NCI-H460 (cell line): Measurements from ENCODE around the gene SAMMSON. TPM values are rescaled to one million over a fixed set of nuclear protein-coding genes. Genes with fewer than 3 reads are reported as not detected.
A peak's percentile ranks its signal among the peaks of the same experiment; 100 is the strongest.

ENCODE experiments used
- DNase-seq: peaks from one replicate; pipeline ENCODE4 v3.0.0-alpha.2; 2016; ENCODE audit warnings: low read depth; ENCODE audit errors: extremely low read depth
- total RNA-seq: library from RNA; depleted of rRNA; stranded (reverse); fragments of >200 nt; shearing (Covaris generic); gene quantifications from 2 replicates; pipeline ENCODE4 v1.2.3, GENCODE V29; 2014

SAMMSON gene
- total RNA-seq, 1 experiment from 2014 or later, result 0.22 TPM

DNA sequence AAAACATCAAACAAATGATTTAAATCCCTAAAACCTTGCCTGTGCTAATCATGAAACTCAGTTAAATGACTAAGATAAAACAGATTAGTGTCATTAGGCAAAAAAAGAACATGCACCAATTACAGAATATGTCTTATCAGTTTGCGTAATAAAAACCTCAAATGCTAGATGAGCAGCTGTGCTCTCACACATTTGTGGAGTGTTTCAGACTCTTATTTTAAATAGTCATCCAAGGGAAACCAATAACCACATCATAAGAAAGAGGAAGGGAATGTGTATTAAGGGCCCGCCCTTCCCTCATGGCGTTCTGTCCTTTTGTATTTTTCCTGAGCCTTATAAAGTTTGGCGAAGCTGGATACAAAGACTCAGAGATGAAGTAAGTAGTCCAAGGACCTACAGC lies 6.6 kb downstream of the SAMMSON start:
- no peak for DNase-seq

DNA sequence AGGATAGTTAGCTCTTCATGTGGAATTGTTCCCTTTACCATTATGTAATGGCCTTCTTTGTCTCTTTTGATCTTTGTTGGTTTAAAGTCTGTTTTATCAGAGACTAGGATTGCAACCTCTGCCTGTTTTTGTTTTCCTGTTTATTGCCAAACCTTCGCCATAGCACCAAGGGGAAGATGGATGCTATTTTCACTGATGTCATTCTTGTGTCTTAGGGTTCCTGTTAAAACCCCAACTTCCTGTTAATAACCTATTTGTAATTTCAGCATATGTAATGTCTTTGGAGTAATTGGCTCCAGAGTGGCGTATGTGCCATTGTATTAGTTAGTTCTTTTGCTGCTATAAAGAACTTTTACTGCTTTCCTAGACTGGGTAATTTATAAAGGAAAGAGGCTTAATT lies 10.8 kb downstream of the SAMMSON start:
- DNase-seq, result no peak

DNA sequence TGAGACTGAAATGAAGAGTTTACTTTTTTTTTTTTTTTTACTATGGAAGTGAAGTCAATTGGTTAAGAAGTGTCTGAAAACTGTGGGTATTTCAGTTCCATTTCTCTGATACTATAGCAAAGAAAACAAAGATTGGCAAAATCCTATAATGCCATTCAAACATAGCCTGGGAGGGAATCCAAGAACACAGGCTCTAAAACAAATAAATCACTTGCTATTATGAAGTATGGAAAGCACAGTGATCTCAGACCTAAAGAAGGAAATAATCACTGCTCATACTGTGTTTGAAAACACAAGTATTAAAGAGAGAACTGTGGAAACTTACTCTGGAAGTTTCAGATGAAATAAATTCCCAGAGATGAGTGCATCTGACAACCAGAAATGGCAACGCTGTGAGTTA lies 12.0 kb downstream of the SAMMSON start:
- DNase-seq, result no peak

DNA sequence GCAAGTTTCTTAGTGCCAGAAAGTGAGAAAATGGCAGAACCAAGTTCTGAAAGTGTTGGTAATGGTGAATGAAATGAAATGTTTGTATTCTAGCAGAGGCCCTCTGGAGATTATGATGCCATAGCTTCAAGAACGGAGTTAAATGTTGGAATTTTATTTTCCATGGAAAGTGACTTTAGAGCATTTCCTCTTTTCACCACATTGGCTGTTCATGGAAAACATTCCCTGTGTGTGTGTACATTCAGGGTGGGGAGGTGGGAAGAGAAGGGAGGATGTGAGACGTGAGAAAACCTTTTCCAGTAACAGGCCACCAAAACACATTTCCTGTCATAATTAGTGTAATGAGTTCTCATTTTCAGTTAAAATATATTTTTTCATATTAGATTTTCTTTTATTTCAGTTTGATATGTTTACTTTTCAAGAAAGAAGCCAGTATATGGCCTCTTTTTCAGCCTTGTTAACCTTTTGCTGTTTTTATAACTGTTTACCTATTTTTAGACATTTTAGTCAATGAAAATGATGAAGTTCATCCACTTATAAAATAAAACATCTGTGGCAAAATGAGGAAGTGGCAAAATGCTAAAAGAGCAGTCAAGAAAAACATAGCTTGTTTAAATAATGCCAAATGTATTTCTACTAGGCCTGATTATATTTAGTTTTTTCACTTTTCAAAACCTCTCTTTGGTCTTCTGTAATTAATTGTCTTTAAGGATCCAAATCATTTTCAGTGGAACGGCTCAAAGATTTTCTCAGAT lies 21.6 kb downstream of the SAMMSON start:
- DNase-seq, result no peak

DNA sequence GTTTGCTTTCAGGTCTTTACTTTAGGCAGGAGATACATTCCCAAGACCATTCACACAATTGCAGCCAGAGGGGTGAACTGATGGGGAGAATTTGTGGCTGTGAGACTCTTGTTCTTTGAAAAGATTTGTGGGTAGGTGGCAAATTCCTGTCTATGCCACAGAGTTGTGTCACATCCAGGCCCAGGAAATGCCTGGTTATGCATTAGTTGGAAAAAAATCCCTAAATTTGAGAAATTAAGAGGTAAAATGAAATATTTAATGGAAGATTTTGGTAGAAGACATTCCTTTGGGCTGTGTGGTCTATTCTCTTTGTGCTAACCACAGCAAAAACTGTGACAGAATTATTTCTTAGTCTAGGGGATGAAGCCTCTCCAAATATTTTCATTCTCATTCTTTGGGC lies 28.8 kb downstream of the SAMMSON start:
- no peak for DNase-seq

DNA sequence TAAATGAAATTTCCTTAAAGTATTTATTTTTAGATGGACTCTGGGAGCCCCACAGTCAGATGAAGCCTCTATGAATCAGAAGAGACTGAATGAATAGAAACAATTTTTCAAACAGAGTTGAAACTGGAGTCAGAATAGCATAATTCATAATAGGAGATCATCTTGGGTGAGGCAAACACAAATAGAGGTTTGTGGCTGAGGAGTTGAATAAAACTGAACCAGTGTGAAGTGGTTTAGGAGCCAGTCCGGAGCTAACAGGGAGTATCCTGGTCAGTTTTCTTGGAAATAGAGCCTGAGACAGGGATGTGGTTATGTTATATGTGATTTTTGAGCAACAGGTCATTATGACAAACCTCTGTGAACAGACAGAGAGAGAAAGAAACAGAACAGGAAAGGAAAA lies 39.2 kb downstream of the SAMMSON start:
- no peak for DNase-seq

DNA sequence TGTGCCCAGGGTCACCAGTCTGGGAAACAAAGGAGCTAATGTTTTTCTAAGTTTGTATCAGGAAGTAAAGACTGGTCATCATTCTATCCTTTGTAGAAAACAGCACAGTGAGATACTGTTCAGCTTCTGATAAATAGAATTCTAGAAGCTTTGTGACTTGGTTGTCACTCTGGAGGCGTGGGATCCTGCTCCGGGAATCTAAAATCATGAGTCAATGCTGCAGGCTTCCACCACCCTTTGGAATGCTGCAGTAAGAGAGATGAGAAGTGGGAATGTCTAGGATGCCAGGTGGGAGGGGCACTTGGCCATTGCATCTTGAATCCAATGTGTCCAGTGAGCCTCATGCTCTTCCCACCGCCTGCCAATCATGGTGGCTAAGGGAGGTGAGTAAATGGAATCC lies 40.9 kb downstream of the SAMMSON start:
- DNase-seq, result no peak

DNA sequence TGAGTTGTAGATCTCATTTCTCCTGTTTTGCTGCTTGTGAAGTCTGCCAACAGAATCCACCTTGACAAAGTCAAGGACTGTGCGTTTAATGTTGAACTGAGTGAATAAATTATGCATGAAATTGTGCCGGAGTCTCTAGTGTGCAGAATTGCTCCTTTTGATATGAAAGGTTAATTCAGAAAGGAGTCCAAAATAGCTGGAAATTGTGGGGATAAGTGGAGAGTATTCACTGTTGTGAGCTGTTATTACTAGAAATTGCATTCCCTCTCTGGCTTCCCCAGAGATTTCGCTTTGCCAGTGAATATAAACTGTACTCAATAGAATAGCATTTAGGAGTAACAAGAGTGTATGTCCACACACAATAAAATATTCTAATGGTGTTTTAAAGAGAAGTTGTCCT lies 43.1 kb downstream of the SAMMSON start:
- no peak for DNase-seq

DNA sequence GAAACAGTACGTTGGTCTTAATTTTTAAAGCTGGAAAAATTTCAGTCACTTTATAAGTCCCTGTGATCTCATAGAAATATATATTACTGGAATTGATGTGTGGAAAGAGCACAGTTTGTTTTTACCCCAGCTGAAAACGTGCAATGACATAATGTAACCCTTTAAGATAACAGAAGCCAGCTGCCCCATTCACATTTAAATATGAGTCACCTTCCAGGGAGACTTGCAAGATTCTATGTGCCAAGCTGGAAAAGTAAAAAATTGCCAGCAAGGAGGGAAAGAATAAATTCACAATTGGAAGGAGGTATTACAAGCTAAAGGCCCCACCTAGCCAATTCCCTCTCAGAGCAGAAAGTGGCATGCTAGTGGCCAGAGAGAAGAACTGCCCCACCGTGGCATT lies 50.2 kb downstream of the SAMMSON start:
- DNase-seq, result no peak

DNA sequence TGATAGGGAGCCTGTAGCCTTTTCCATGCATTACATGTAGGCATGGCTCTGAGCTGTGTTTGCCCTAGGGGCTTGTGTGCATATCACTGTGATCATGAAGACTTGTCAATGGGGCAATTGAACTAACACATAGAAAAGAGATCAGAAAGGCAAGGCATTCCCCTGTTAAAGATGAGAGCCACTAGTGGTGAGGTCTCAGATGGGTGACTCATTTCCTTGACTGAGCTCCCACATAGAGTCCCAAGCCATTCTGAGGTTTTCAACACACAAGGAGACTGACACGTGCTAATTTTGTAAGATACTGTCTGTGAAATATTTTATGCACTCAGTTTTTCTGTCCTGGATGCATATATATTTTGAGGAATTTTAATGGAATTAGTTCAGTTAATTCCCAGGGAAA lies 53.8 kb downstream of the SAMMSON start:
- DNase-seq, result no peak

DNA sequence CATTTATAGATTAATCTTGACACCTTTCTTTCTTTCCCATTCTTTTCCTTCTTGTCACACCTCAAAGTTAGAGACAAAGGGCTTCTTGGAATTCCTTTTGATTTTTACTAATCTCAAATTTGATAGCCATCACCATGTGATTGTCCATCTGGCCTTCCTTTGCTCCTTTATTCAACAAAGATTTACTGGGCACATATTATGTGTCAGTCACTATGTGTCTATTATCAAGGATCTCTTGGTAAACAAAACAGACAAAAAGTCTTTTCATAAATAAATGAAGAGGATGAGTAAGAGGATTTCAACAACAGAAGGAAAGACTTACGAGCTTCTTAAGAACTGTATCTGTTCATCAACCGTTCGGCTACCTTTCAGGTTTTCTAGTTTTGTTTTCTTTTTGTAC lies 56.5 kb downstream of the SAMMSON start:
- DNase-seq, result no peak

DNA sequence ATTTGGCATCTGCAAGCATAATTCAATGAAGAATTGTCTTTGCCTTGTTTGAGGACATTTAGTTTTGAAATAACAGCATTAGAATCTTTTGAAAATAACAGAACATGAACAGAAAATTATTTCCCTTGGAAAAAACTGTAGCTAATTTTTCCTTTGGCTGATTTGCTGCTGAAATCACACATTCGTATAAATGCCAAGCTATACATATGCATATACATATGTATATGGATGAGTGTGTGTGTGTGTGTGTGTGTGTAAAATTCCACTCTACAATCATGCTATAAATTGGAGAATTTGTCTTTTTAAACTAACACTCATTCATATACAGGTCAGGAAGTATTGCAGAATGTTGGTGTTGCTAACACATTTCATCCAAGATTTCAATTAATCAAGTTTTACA lies 57.9 kb downstream of the SAMMSON start:
- no peak for DNase-seq

DNA sequence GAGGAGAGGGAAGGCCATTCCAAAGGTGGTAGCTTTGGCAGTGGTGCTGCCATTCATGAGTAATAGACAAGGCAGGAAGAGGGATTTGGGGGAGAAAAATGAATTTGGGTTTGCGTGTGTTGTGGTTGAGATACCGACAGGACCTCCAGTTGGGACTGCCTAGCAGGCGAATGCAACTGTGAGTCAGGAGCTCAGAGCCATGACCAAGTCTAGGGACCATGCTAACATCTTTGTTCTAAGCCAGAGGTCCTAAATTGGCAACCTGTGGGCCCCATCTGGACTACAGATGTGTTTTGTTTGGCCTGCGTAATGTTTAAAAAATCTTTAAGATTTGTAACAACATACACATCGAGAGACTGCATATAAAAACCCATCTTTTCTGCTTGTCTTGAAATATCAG lies 61.6 kb downstream of the SAMMSON start:
- no peak for DNase-seq

DNA sequence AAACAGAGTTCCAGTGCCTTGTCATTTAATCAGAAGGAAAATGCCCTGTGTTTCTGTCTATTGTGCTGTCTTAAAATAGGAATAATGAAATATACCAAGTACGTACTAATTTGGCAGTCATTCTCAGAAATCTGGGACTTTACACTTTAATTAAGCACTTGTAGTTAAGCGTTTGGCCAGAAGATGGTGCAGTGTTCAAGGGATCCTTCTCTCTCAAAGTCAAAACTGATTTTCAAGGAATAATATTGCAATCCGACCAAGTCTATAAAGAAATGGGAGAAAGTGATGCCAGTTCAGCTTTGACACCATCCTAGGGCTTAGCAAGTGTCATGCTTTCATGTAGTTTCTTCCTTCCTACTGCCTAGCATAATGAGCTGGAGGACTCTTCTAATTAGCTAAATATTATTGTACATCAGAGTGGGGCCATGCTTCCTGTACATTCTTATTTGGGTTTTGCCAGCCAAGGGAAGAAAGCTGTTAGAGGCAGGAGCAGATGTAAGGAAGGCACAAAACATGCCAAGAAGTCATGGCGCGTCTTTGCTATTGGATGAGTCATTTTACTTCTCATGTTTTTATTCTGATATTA lies 64.8 kb downstream of the SAMMSON start:
- peak; percentile 9 for DNase-seq

DNA sequence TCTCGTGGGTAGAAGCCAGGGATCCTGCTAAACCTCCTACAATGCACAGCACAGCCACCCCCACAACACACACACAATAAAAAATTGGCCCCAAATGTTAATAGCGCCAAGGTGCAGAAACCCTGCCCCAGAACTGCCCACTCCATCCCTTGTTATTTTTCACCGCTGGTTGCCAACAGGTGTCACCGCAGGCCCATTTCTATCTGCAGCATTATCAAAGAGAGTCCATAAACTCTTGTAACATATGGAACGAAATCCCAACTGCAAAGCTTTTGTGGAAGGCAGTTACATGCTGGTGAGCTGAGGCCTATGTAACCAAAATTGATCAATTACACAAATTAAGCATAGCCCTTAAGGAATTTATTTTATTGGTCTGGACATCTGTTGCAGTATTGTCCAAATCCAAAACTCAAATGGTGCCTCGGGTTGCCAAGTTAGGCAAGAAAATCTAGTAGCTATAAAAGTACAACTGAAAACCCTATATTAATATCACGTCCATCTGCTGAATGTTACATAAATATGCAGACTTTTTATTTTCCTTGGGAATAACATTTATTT lies 66.2 kb downstream of the SAMMSON start:
- no peak for DNase-seq

DNA sequence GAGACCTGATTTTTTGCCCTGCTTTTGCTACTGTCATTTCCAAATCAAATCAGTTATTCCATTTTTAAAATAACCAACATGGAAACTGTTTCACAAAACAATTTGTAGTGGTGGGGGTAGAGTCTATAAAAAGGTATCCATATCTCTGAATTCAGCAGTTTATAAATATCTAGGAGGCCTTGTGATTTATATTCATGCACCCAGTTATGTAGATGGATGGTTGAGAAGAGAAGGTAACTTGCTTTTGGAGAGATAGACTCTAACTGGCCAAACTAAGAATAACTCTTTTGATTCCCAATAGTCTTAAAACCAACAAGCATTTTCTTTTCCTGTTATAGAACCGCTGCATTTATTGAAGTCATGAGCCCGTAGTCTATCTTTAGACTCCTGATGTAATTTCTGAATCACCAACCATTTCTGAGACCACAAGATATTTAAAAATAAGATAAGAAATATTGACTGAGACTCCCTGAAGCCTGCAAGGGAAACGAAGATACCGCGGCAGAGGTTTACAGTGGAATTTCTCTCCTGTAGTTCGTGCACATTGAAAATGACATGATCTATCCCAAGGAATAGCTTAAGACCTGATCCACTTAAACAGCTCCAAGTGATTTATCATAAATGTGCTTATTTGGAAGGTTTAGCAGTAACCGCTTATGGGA lies 68.5 kb downstream of the SAMMSON start:
- DNase-seq, result no peak

DNA sequence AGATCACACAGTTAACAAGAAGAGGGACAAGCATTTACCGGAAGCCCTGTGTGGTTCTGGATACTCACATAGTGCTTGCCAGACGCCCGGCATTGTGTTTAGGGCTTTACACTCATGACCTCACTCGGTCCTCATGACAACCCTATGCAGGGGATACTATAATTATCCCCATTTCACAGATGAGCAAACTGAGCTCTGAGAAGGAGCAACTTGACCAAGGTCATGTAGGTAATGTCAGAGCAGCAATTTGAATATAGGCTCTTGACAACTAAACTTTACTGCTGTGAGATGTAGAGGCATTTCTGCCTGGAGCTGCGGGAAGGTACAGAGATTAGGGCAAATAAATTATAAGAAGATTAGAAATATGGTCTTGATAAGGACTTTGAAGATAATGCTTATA lies 70.0 kb downstream of the SAMMSON start:
- no peak for DNase-seq

DNA sequence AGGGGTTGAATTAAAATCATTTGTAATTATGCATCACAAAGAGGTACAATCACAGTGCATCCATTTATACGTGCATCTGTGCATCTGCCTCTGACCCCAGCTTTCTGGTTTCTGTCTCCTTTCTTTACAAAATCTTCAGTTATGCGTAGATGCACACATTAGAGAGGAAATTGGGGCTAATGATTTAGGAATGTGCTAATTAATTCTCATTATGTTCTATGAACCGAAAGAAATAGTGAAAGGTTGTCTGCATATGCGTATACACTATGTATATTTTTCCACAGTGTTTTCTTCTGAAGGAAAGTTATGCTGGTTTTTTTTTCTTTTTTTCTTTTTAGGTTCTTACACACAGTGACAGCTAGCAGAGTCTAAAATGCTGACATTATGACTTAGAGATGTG lies 71.6 kb downstream of the SAMMSON start:
- DNase-seq, result no peak

DNA sequence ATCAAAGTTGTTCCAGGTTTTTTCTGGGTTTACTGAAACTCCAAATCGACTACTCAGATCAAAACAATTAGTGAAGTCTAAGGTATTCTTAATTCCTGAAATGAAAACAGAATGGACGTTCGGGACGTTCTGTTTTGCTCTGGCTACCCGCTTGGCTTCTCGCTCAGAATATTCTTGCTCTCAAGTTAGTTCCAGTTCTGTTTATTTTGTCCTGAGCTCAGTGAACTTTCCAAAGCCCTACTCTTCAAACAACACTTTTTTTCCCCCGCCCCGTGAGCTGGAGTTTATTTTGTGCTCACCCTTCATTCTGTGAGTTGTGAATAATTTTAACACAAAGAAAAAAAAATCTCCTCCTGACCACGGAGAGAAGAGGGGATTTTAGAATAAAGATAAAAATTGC lies 72.6 kb downstream of the SAMMSON start:
- DNase-seq, result no peak

DNA sequence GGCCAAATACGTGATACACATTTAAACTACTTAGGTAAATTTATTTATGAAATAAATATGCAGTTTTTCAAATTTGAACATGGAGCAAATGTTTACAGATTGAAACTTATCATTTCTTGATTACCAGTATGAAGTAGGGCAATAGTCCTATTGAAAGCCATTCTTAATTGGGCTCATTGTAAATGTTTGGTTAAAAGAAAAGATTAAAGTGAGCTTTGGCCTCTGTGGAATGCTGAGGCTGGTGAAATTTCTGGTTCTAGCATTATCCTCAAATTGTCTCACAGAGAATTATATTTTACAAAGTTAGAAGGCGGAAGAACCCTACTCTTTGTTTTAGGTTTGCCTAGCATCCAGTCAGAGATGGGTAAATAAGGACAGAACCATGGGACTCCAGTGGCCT lies 73.2 kb downstream of the SAMMSON start:
- no peak for DNase-seq

DNA sequence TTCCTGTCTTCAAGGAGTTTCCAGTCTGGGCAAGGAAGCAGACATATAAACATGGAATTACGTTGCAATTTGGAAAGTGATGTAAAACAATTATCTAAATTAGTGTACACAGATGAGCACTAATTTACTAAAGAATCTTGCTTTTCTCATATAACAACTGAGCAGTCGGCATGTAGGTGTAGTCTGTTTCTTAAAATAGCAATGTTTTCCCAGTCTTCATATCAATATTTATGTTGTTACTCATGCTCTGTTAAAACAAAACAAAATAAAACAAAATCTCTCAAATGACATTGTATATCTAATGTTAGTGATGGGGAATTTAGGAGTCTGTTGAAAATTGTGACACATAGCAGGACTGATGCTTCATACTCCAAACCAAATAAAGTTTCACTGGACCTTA lies 75.6 kb downstream of the SAMMSON start:
- DNase-seq, result no peak

DNA sequence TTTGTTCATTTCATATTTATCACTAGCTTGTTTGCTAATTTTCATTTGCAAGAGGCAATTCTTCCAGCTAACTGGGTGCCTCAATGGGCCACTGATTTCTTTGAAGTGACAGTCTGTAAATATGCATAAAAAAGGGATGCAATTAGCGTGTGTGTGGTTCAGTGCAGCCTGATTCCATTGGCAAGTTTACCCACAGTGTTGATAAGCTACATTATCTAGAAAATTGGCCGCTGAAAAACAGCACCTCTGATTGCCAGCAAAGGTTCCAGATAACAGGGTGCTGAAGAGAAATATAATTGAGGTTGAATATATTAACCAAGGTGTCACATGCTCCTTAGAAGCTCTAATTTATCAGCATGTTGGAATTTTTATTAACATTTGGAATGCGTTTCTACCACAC lies 76.9 kb downstream of the SAMMSON start:
- DNase-seq, result no peak
